Measurements from ENCODE around the gene DUSP16. TPM values are rescaled to one million over a fixed set of nuclear protein-coding genes. Genes with fewer than 3 reads are reported as not detected.
"Not testable (repeated sequence)": the region's sequence is repeated elsewhere in the genome, so short reads cannot be mapped to it uniquely, and the experiment has no call there.

Gene DUSP16
- total RNA-seq, 2 donors from 2014 or later: 105 to 129 TPM

DNA sequence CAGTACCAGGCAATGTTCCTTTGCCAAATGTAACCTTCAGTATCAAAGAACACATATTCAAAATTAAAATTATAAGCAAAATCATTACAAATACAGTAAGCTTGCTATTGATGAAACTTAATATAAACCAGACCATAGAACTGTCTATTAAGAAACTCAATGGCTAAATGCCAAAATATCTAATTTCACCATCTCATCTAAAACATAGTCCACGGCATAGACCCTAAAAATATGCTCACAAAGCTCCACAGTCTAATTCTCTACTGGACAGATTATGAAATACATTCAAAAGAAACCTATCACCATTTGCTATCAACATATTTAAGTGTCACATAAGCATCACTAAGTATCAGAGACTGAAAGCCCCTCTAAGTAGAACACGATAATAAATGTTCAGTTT lies 25.2 kb downstream of the DUSP16 start:
- ATAC-seq (replicated peaks in 1 of 2) (no peak), DNase-seq (no peak)
- H3K36me3 Mint-ChIP-seq (ENCODE audit: insufficient read depth in 2 of 2): peaks cover 3 to 19% of the 10 kb centered on the region in 2 donors
- H3K9me3 Mint-ChIP-seq: no peaks in the 10 kb centered on the region
- H3K4me3 Mint-ChIP-seq: no peak overlapping the region
- H3K27me3 Mint-ChIP-seq (ENCODE audit: low read depth): no peaks in the 10 kb centered on the region
- peaks cover 44% of the 10 kb centered on the region for H3K4me1 Mint-ChIP-seq (ENCODE audit: low read depth)
- no peak overlapping the region for H3K27ac Mint-ChIP-seq

DNA sequence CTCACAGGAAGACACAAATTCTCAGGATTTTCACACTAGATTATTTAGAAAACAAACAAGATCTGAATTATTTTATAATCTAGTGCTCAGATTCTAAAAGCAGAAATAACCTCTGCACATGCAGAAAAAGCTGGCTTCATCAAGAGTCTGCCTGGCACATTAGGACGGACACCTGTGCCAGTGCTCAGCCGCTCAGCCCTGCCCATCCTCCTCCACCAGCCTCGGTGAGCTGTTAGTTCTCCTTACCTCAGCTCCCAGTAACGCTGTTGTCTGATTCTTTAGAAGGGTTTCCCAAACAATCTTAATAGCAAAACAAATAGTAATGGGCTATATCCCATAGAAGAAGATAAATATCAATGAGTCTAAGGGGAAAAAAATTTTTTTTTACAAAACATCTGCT lies 27.7 kb downstream of the DUSP16 start:
- ATAC-seq (replicated peaks in 1 of 2) (no peak), DNase-seq (no peak)
- Mint-ChIP-seq H3K27ac (peak overlapping the region; percentile 96), H3K27me3 (ENCODE audit: low read depth) (no peaks in the 10 kb centered on the region), H3K36me3 (ENCODE audit: insufficient read depth in 2 of 2) (peaks cover 0 to 3% of the 10 kb centered on the region in 2 donors), H3K4me3 (peak overlapping the region in 1 of 2 donors; percentile 56), H3K4me1 (ENCODE audit: low read depth) (peaks cover 35% of the 10 kb centered on the region), H3K9me3 (no peaks in the 10 kb centered on the region)

DNA sequence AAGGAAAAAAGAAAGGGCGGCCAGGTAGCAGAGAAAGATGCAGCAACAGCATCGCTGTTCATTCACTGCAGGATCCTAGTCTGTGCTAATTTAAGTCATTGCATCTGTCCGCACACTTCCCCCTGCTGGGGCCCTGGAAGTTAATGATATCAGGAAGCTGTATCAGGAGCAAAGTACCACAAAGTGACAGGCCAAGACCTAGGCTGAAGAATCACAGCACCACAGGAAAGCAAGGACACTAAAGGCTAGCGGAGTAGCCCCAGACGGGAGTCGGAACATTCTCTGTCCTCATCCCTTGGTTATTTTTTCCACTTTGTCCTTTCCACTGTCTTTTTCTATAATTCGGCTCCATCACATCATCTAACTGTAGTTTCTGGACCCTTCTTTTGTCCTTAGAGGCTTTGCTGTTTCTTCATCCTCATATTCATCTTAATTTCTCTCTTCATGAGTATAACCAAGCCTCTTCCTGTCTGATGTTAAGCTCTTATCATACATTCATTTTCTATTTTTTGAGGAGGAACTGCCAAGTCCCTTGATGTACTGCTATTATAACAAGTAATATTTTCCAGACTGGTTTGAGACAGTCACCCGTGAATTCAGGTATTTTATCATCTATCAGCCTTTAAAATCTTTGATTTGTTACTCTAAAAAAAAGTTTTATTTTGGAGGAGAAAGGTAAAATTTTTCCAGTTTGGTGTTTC lies 28.3 kb downstream of the DUSP16 start:
- peaks cover 0 to 7% of the 10 kb centered on the region in 2 donors for H3K36me3 Mint-ChIP-seq (ENCODE audit: insufficient read depth in 2 of 2)
- H3K4me3 Mint-ChIP-seq: peak overlapping the region; percentile 20 to 56
- DNase-seq (no peak), ATAC-seq (replicated peaks in 1 of 2) (peak in 1 of 2 donors; percentile 25)
- H3K27ac Mint-ChIP-seq: peak overlapping the region; percentile 96
- peaks cover 41% of the 10 kb centered on the region for H3K4me1 Mint-ChIP-seq (ENCODE audit: low read depth)
- H3K9me3 Mint-ChIP-seq: no peaks in the 10 kb centered on the region
- no peaks in the 10 kb centered on the region for H3K27me3 Mint-ChIP-seq (ENCODE audit: low read depth)

DNA sequence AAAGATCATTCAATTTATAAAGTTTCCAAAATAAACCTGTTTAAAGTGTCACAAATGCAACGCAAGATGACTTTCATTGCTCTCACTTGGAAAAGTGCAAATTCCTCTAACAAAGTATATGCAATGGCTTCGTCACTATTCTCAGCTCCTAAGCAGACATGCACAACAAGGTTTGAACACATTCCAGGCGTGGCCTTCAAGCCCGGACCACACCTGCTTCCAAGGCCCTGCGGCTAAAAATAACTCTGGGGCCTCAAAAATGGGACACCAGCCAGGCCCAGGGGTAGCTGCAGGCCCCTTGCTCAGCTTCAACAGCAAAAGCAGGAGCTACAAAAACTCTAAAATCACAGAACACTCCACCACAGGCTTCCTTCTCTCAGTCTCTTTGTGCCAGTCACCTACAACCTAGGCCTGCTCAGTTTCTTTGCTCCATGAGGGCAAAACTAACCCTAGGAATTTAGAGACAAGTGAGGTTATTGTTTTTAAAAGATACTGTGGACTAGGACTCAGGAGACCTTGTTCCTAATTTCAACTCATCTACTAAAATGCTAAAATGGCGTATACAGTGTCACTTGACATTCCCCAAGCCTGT lies 29.3 kb downstream of the DUSP16 start:
- no peak overlapping the region for H3K4me3 Mint-ChIP-seq
- H3K9me3 Mint-ChIP-seq: no peaks in the 10 kb centered on the region
- DNase-seq (no peak), ATAC-seq (replicated peaks in 1 of 2) (no peak)
- H3K4me1 Mint-ChIP-seq (ENCODE audit: low read depth): peaks cover 51% of the 10 kb centered on the region
- H3K27ac Mint-ChIP-seq: peak overlapping the region; percentile 96
- no peaks in the 10 kb centered on the region for H3K27me3 Mint-ChIP-seq (ENCODE audit: low read depth)
- peaks cover 0 to 7% of the 10 kb centered on the region in 2 donors for H3K36me3 Mint-ChIP-seq (ENCODE audit: insufficient read depth in 2 of 2)

DNA sequence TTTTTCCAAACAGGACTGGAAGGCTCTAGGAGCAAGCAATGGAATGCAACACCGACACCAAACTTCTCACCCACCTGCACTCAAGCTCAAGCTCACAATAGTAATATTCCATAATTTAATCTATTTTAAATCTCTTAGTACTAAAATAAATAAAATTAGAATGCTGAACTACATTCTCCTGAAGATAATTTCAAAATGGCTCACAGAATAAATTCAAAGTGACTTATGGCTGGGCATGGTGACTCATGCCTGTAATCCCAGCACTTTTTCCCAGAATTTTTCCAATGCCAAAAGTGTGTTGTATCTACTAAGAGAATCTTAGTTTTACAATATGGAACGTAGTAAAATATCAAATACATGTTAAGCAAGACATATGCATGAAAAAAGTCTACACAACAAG lies 31.5 kb downstream of the DUSP16 start:
- no peak for ATAC-seq (replicated peaks in 1 of 2)
- no peak for DNase-seq
- Mint-ChIP-seq H3K4me3 (no peak overlapping the region), H3K4me1 (ENCODE audit: low read depth) (peaks cover 68% of the 10 kb centered on the region), H3K9me3 (no peaks in the 10 kb centered on the region), H3K36me3 (ENCODE audit: insufficient read depth in 2 of 2) (peaks cover 0 to 7% of the 10 kb centered on the region in 2 donors), H3K27ac (no peak overlapping the region), H3K27me3 (ENCODE audit: low read depth) (no peaks in the 10 kb centered on the region)

DNA sequence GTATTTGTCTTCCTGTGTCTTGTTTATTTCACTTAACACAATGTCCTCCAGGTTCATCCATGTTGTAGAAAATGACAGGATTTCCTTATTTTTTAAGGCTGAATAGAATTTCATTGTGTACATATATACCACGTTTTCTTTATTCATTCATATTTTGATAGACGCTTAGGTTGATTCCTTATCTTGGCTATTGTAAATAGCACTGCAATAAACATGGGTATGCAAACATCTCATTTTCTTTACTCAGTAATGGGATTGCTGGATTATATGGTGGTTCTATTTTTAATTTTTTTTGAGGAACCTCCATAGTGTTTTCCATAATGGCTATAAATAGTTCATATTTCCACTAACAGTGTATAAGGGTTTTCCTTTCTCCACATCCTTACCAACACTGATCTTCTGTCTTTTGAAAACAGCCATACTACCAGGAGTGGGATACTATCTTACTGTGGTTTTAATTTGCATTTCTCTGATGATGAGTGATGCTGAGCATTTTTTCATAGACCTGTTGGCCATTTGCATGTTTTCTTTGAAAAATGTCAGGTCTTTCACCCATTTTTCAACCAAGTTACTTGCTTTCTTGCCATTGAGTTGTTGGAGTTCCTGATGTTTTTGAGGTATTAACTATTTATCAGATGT lies 32.8 kb downstream of the DUSP16 start:
- H3K9me3 Mint-ChIP-seq: no peaks in the 10 kb centered on the region
- ATAC-seq (replicated peaks in 1 of 2): no peak
- peak overlapping the region; percentile 82 for H3K27ac Mint-ChIP-seq
- peaks cover 0 to 4% of the 10 kb centered on the region in 2 donors for H3K36me3 Mint-ChIP-seq (ENCODE audit: insufficient read depth in 2 of 2)
- H3K4me3 Mint-ChIP-seq: peak overlapping the region in 1 of 2 donors; percentile 2
- DNase-seq: no peak
- peaks cover 57% of the 10 kb centered on the region for H3K4me1 Mint-ChIP-seq (ENCODE audit: low read depth)
- no peaks in the 10 kb centered on the region for H3K27me3 Mint-ChIP-seq (ENCODE audit: low read depth)

DNA sequence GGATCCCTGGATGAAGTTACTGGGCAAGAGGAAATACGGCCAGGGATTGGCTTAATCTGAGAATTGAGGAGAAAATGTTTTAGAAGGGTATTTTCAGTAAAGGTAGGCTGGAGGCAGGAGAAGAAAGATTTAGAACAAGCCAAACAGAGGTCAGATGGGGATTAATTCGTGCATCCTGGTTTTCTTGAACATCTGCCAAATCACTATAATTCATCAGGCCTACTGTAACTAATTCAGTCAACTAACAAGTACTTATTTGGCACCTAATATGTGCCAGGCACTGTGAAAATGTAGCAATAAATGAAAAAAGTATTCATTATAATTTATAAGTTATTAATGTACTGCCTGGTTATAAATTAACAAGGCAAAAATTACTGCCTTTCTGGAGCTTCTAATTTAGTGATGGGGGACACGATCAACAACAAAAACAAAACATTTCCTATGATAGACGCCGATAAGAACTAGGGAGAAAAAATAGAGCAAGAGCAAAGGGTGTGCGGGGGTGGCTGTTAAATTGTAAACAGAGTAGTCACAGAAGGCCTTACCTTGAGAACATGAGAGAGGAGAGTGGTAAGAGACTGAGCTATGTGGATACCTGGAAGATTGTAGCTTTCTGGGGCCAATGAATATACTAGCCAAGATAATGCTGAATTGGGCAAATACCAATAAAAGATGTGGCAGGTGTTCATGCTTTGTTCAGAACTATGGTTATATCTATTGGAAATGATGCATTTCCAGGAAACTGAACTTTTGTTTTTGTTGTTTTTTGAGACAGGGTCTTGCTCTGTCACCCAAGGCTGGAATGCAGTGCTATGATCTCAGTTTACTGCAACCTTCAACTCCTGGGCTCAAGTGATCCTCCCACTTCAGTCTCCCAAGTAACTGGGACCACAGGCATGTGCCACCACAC lies 34.0 kb downstream of the DUSP16 start:
- Mint-ChIP-seq H3K9me3 (no peaks in the 10 kb centered on the region), H3K4me1 (ENCODE audit: low read depth) (peaks cover 44% of the 10 kb centered on the region), H3K27ac (peak overlapping the region; percentile 82), H3K4me3 (peak overlapping the region; percentile 35 to 52), H3K36me3 (ENCODE audit: insufficient read depth in 2 of 2) (peaks cover 0 to 4% of the 10 kb centered on the region in 2 donors), H3K27me3 (ENCODE audit: low read depth) (no peaks in the 10 kb centered on the region)
- peak; percentile 53 to 57 for ATAC-seq (replicated peaks in 1 of 2)
- DNase-seq: no peak

DNA sequence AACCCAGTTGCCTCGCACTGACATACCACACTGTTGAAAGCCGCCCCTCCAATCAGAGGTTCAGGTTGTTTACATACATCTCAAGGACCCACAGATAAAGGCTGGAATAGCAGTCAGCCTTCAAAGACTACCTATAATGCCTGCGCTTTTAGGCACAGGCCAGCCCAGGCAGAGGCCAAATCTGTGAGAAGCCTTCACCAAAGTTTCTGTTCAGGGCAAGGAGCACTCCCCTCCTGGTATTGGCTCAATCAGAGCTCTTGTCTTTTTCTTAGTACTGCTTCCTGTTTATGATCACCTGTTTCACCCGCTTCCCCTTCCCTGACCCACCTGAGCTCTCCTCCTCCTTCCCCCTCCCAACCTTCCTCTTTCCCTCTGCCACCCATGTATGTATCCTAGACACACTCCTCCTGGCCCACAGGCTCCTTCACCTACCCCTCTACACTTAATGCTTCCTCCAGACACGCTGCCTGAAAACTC lies 34.8 kb downstream of the DUSP16 start:
- H3K9me3 Mint-ChIP-seq: no peaks in the 10 kb centered on the region
- peak; percentile 34 to 64 for ATAC-seq (replicated peaks in 1 of 2)
- peaks cover 0 to 4% of the 10 kb centered on the region in 2 donors for H3K36me3 Mint-ChIP-seq (ENCODE audit: insufficient read depth in 2 of 2)
- no peak for DNase-seq
- peak overlapping the region; percentile 78 for H3K27ac Mint-ChIP-seq
- H3K27me3 Mint-ChIP-seq (ENCODE audit: low read depth): no peaks in the 10 kb centered on the region
- H3K4me1 Mint-ChIP-seq (ENCODE audit: low read depth): peaks cover 39% of the 10 kb centered on the region
- H3K4me3 Mint-ChIP-seq: peak overlapping the region; percentile 35 to 52

DNA sequence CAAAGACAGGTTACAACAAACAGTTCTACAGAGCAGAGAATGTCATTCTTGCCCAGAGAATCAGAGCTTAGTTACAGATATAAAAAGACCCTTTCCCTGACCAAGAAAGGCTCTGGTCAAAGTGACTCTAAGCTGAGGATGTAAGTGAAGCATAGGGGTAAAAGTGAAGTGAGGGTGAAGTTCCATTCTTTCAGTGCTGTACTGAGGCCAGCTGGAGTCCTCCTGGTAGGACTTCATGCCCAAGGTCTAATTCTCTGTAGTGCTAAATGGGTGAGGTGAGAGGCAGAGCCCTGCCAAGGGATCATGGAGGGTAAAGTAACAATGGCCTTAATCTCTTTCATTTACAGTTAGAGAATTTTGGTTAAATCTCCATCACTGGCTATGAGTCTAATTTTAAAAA lies 38.5 kb downstream of the DUSP16 start:
- Mint-ChIP-seq H3K4me3 (no peak overlapping the region), H3K9me3 (no peaks in the 10 kb centered on the region), H3K36me3 (ENCODE audit: insufficient read depth in 2 of 2) (peaks cover 7 to 21% of the 10 kb centered on the region in 2 donors), H3K4me1 (ENCODE audit: low read depth) (peaks cover 36% of the 10 kb centered on the region), H3K27ac (no peak overlapping the region), H3K27me3 (ENCODE audit: low read depth) (no peaks in the 10 kb centered on the region)
- DNase-seq (no peak), ATAC-seq (replicated peaks in 1 of 2) (no peak)

DNA sequence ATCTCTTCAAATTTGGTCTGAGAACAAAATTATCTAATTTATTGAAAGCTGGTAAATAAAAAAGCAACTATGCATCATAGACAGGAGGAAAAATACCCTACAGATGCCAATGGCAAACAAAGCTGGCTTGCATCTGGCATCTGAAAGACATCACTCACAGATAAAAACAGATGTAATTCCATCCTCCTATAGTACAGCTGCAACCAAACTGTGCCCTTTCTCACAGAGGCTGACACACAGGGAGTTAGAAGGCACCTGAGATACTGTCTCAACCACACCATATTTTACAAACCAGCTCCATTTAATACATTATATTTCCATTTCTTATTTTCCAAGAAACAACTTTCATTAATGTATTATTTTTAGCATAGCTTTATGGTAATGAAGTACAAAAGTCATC lies 39.4 kb downstream of the DUSP16 start:
- no peaks in the 10 kb centered on the region for H3K27me3 Mint-ChIP-seq (ENCODE audit: low read depth)
- DNase-seq (no peak), ATAC-seq (replicated peaks in 1 of 2) (no peak)
- H3K27ac Mint-ChIP-seq: no peak overlapping the region
- H3K4me3 Mint-ChIP-seq: no peak overlapping the region
- peaks cover 7 to 24% of the 10 kb centered on the region in 2 donors for H3K36me3 Mint-ChIP-seq (ENCODE audit: insufficient read depth in 2 of 2)
- H3K9me3 Mint-ChIP-seq: no peaks in the 10 kb centered on the region
- peaks cover 35% of the 10 kb centered on the region for H3K4me1 Mint-ChIP-seq (ENCODE audit: low read depth)

DNA sequence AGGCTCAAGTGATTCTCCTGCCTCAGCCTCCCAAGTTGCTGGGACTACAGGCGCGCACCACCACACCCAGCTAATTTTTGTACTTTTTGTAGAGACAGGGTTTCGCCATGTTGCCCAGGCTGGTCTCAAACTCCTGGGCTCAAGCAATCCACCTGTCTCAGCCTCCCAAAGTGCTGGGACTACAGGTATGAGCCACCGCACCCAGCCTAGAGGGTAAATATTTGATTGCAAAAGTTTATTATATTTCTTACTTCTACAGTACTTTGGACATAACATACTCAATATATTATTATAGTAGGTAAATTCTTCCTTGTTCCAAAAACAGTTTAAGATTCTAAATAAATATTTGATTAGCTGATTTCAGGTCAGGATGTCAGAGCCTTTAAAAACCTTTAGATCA lies 40.0 kb downstream of the DUSP16 start:
- not testable (repeated sequence) for H3K27ac Mint-ChIP-seq
- H3K4me1 Mint-ChIP-seq (ENCODE audit: low read depth): peaks cover 32% of the 10 kb centered on the region

DNA sequence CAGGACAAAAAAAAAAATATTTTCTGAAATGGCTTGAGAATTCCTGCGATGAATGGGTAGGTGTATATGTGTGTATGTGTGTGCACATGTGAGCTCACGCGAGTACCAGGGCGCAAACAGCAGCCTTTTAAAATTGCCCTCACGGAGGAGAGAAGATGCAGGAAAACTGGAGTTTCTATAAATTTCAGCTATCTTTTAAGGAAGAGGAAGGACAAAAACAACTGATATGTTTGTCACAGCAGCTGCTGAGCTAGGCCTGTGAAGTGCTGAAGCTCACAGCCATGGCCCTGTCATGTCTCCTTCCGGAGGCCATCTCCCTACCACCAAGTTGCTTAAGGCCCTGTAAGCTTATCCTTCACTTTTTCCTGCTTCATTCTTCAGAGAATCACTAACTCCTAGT lies 40.8 kb downstream of the DUSP16 start:
- Mint-ChIP-seq H3K4me3 (no peak overlapping the region), H3K4me1 (ENCODE audit: low read depth) (peaks cover 28% of the 10 kb centered on the region), H3K27ac (peak overlapping the region; percentile 21), H3K9me3 (no peaks in the 10 kb centered on the region), H3K27me3 (ENCODE audit: low read depth) (no peaks in the 10 kb centered on the region), H3K36me3 (ENCODE audit: insufficient read depth in 2 of 2) (peaks cover 12 to 29% of the 10 kb centered on the region in 2 donors)
- no peak for DNase-seq
- ATAC-seq (replicated peaks in 1 of 2): no peak

More for the DNA sequence above, 40.0 kb downstream of the DUSP16 start:
- not testable (repeated sequence) for DNase-seq; ATAC-seq (replicated peaks in 1 of 2); H3K27me3 Mint-ChIP-seq (ENCODE audit: low read depth); H3K9me3 Mint-ChIP-seq; H3K4me3 Mint-ChIP-seq
- H3K36me3 Mint-ChIP-seq (ENCODE audit: insufficient read depth in 2 of 2): peaks cover 7 to 24% of the 10 kb centered on the region in 2 donors
